PC-3 (cell line): ENCODE results near the gene RNASE2. TPM values are rescaled to one million over a fixed set of nuclear protein-coding genes. Genes with fewer than 3 reads are reported as not detected.

ENCODE experiments used
- ATAC-seq: fragments of 200-7000 bp; cut with Tn5 transposase; 2 replicates; pipeline ENCODE4 v1.9.1; 2020; ENCODE audit warnings: mild to moderate bottlenecking, moderate library complexity
- BruUV-seq: library from RNA; stranded (reverse); fragments of 400-500 nt; replicated peaks from 2 replicates; lab custom pipeline; 2021; lab: Mats Ljungman, UMichigan
- CTCF ChIA-PET: fragments of 300-600 bp; sonication (Branson Sonifier 250); formaldehyde crosslinking; loops from one replicate; lab custom pipeline; 2022; ENCODE audit warnings: antibody characterized with exemption; lab: Charles Lee
- POLR2A ChIA-PET: fragments of 300-600 bp; sonication (Branson Sonifier 250); formaldehyde crosslinking; loops from one replicate; lab custom pipeline; 2022; ENCODE audit warnings: antibody characterized with exemption; ENCODE audit not compliant: unreplicated experiment; lab: Charles Lee
- DNase-seq: peaks from one replicate; pipeline ENCODE4 v3.0.0-alpha.2; 2015
- H2AFZ ChIP-seq: fragments of 300-600 bp; sonication (generic); 2 replicates; pipeline ENCODE4 v1.6.0; 2016; ENCODE audit warnings: antibody characterized with exemption, low read length
- H3F3A ChIP-seq: fragments of 300-600 bp; sonication (generic); one replicate; pipeline ENCODE4 v1.6.0; 2017; ENCODE audit warnings: antibody characterized with exemption, low read length, control low read depth, mild to moderate bottlenecking; ENCODE audit not compliant: unreplicated experiment
- H3K27ac ChIP-seq: fragments of 300-600 bp; sonication (generic); 2 replicates; pipeline ENCODE4 v1.5.1; 2016; ENCODE audit warnings: mild to moderate bottlenecking, low read length
- H3K27me3 ChIP-seq: fragments of 300-600 bp; sonication (generic); 2 replicates; pipeline ENCODE4 v1.6.1; 2016; ENCODE audit warnings: low read length, mixed read lengths
- H3K36me3 ChIP-seq: fragments of 300-600 bp; sonication (generic); 2 replicates; pipeline ENCODE4 v1.6.1; 2016; ENCODE audit warnings: low read depth, mixed run types, low read length, mixed read lengths
- H3K4me1 ChIP-seq: fragments of 300-600 bp; sonication (generic); 2 replicates; pipeline ENCODE4 v1.5.1; 2016; ENCODE audit warnings: low read length; ENCODE audit not compliant: insufficient read depth
- H3K4me2 ChIP-seq: fragments of 300-600 bp; sonication (generic); 2 replicates; pipeline ENCODE4 v1.6.0; 2016; ENCODE audit warnings: low read length
- H3K4me3 ChIP-seq: fragments of 300-600 bp; sonication (generic); 2 replicates; pipeline ENCODE4 v1.5.1; 2016; ENCODE audit warnings: mild to moderate bottlenecking, low read length, mixed read lengths
- H3K79me2 ChIP-seq: fragments of 300-600 bp; sonication (generic); 2 replicates; pipeline ENCODE4 v1.6.1; 2017; ENCODE audit warnings: low read length, mixed read lengths
- H3K9ac ChIP-seq: fragments of 300-600 bp; sonication (generic); 2 replicates; pipeline ENCODE4 v1.6.0; 2016; ENCODE audit warnings: mild to moderate bottlenecking, low read length
- H3K9me2 ChIP-seq: fragments of 300-600 bp; sonication (generic); replicated peaks from 2 replicates; pipeline ENCODE4 v1.6.1; 2016; ENCODE audit warnings: mixed run types, low read length, mixed read lengths
- H3K9me3 ChIP-seq: fragments of 300-600 bp; sonication (generic); 2 replicates; pipeline ENCODE4 v1.6.1; 2016; ENCODE audit warnings: low read length, mixed read lengths
- H4K20me1 ChIP-seq: fragments of 300-600 bp; sonication (generic); 2 replicates; pipeline ENCODE4 v1.6.1; 2016; ENCODE audit warnings: low read length, mixed read lengths
- CTCF ChIP-seq: fragments of 300-600 bp; sonication (generic); conservative IDR thresholded peaks from 2 replicates; pipeline ENCODE4 v1.5.1; 2017; ENCODE audit warnings: antibody characterized with exemption, low read depth, mild to moderate bottlenecking, low read length
- EZH2 ChIP-seq: fragments of 300-600 bp; sonication (generic); IDR thresholded peaks from one replicate; pipeline ENCODE4 v1.6.1; 2017; ENCODE audit warnings: antibody characterized with exemption, mild to moderate bottlenecking, low read length; ENCODE audit not compliant: unreplicated experiment
- EZH2phosphoT487 ChIP-seq: fragments of 300-600 bp; sonication (generic); IDR thresholded peaks from 2 replicates; pipeline ENCODE4 v1.6.1; 2018; ENCODE audit warnings: mild to moderate bottlenecking, antibody characterized with exemption, low read length, borderline replicate concordance
- intact Hi-C: fragments of 100-400 bp; cut with micrococcal nuclease; formaldehyde crosslinking; loops from 2 replicates; pipeline ENCODE4 v1.9.0; 2023
- total RNA-seq: library from RNA; depleted of rRNA; stranded (reverse); fragments of >200 nt; gene quantifications from 2 replicates; pipeline ENCODE4 v1.2.3, GENCODE V29; 2014

Gene RNASE2
- total RNA-seq, 1 experiment from 2014 or later: not detected

- Histone ChIP-seq H3K9me2 (no peaks in the 10 kb centered on the region), H3K4me2 (no peak overlapping the region), H3K27me3 (peaks cover 8% of the 10 kb centered on the region; the same call in 1 of the 2 replicates), H3K36me3 (no peaks in the 10 kb centered on the region), H3K4me3 (no peak overlapping the region), H3K79me2 (no peaks in the 10 kb centered on the region), H3K27ac (no peak overlapping the region), H3K4me1 (peaks cover 9% of the 10 kb centered on the region), H4K20me1 (no peaks in the 10 kb centered on the region), H3K9ac (no peak overlapping the region), H3K9me3 (no peaks in the 10 kb centered on the region), H3F3A (no peaks in the 10 kb centered on the region), H2AFZ (no peak overlapping the region)
- ATAC-seq: no peak
- intact Hi-C loops: loop anchor here (5.0 kb wide), 1 partner anchor 361 kb away; no protein-coding TSS in a partner anchor
- ChIA-PET POLR2A (no interaction called here), CTCF (no interaction called here)
- TF ChIP-seq EZH2phosphoT487 (no peak), EZH2 (no peak), CTCF (no peak)
- DNase-seq: no peak
- no TSS peak for BruUV-seq
Observed at GRCh38 chr14:20973501-20973900, 18.2 kb downstream of the RNASE2 start.

- TF ChIP-seq EZH2phosphoT487 (no peak), EZH2 (no peak), CTCF (no peak)
- H3K9ac ChIP-seq: no peak overlapping the region
- no peaks in the 10 kb centered on the region for H3F3A ChIP-seq
- BruUV-seq: no TSS peak
- POLR2A ChIA-PET: no interaction called here
- H3K27me3 ChIP-seq: 0 out of 2 replicates have a peak, but pooled peaks cover 8% of the 10 kb centered on the region
- no peak for DNase-seq
- H3K4me3 ChIP-seq: no peak overlapping the region
- H3K36me3 ChIP-seq: no peaks in the 10 kb centered on the region
- ATAC-seq: no peak
- H4K20me1 ChIP-seq: no peaks in the 10 kb centered on the region
- no peak overlapping the region for H3K27ac ChIP-seq
- no peaks in the 10 kb centered on the region for H3K79me2 ChIP-seq
- no peaks in the 10 kb centered on the region for H3K9me3 ChIP-seq
- no peak overlapping the region for H3K4me2 ChIP-seq
- intact Hi-C loops: no loop called here
- H3K4me1 ChIP-seq: peaks cover 5% of the 10 kb centered on the region; the same call in 1 of the 2 replicates
- CTCF ChIA-PET: no interaction called here
- no peak overlapping the region for H2AFZ ChIP-seq
- no peaks in the 10 kb centered on the region for H3K9me2 ChIP-seq
Observed at GRCh38 chr14:20976291-20976690, 21.0 kb downstream of the RNASE2 start.

GRCh38 chr14:20978687-20979086 lies 23.4 kb downstream of the RNASE2 start:
- DNase-seq: no peak
- no peak for TF ChIP-seq EZH2phosphoT487
- TF ChIP-seq EZH2: no peak
- TF ChIP-seq CTCF: no peak
- no peak overlapping the region for H2AFZ ChIP-seq
- no peaks in the 10 kb centered on the region for H3K36me3 ChIP-seq
- no peak overlapping the region for H3K4me3 ChIP-seq
- no peaks in the 10 kb centered on the region for H3K9me2 ChIP-seq
- no peak overlapping the region for H3K4me2 ChIP-seq
- H3K27ac ChIP-seq: no peak overlapping the region
- H3K79me2 ChIP-seq: no peaks in the 10 kb centered on the region
- ATAC-seq: no peak
- no TSS peak for BruUV-seq
- no peak overlapping the region for H3K9ac ChIP-seq
- H3F3A ChIP-seq: no peaks in the 10 kb centered on the region
- CTCF ChIA-PET: no interaction called here
- no peaks in the 10 kb centered on the region for H4K20me1 ChIP-seq
- H3K4me1 ChIP-seq: peaks cover 5% of the 10 kb centered on the region; the same call in 1 of the 2 replicates
- POLR2A ChIA-PET: no interaction called here
- peaks cover 13% of the 10 kb centered on the region; the same call in 1 of the 2 replicates for H3K27me3 ChIP-seq
- intact Hi-C loops: no loop called here
- H3K9me3 ChIP-seq: no peaks in the 10 kb centered on the region
